Uterus (tissue), 2 donors: ENCODE data around the gene GGCX.

Source experiments
- CTCF ChIP-seq, 4 experiments: fragments of 200-600 bp in 2 of 4; fragments of 450-650 bp in 2 of 4; sonication (generic) in 2 of 4; IDR thresholded peaks; one replicate each; pipeline ENCODE4 v1.5.1; 2016 to 2019; ENCODE audit warnings: antibody characterized with exemption in 4 of 4, mild to moderate bottlenecking in 2 of 4, moderate library complexity in 1 of 4
- POLR2A ChIP-seq, 2 donors: fragments of 450-650 bp; IDR thresholded peaks; one replicate each; pipeline ENCODE4 v1.6.1; 2016; ENCODE audit warnings: antibody characterized with exemption in 2 of 2, mild to moderate bottlenecking in 1 of 2, moderate library complexity in 1 of 2

GRCh38 chr2:85605406-85606115 lies 44.3 kb upstream of the GGCX start:
- TF ChIP-seq CTCF (IDR thresholded peaks at IDR 0.05) = no peak
- no peak for TF ChIP-seq POLR2A (IDR thresholded peaks at IDR 0.05)
